ENCODE results near the gene RB1. TPM values are rescaled to one million over a fixed set of nuclear protein-coding genes. Genes with fewer than 3 reads are reported as not detected.

Gene RB1
- total and polyA plus RNA-seq, 3 experiments from 2014 or later = 16.8 to 38.9 (median 38.2) TPM

DNA sequence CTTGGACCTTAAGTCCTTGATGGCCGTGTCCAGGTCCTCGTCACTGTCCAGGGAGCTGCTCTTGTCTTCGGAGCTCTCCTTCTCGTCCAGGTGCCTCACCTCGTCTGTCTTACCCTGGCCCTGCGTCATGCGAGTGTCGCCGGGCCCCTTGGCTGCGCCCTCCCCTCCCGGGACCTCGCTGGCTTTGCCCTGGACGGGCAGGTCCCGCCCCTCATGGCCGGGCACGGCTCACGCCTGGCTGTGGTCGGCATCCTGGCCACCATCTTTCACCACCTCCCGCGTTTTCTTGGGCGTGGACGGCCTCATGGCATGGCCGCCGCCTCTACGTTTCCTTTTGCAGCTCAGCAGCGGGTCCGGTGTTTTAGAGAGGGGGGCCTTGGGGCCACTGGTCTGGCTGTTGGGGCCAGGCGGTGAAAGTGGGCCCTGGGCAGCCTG, 14.8 kb downstream of the RB1 start:
- Mint-ChIP-seq H3K4me3 (peak overlapping the region in 6 of 7 donors; percentile 79 to 86 (median 84)), H3K27ac (peak overlapping the region in 2 of 8 donors; percentile 30 to 75), H3K4me1 (peaks cover 16 to 40% (median 19%) of the 10 kb centered on the region in 3 donors), H3K36me3 (peaks cover 11 to 37% (median 20%) of the 10 kb centered on the region in 3 donors), H3K27me3 (peaks cover 0 to 3% of the 10 kb centered on the region in 2 donors), H3K9me3 (peaks cover 1 to 13% (median 7%) of the 10 kb centered on the region in 5 donors)
- no peaks in the 10 kb centered on the region for H3K27me3 ChIP-seq (ENCODE audit: insufficient read depth, low read length, poor library complexity, severe bottlenecking)
- H3K27ac ChIP-seq (ENCODE audit: low read depth, low read length) = no peak overlapping the region
- ChIA-PET POLR2A (interaction anchor here (0.5 to 0.6 kb wide), 2 partner anchors 39 to 262 kb away, joined by 3 read pairs; no protein-coding TSS in a partner anchor), CTCF (interaction anchor here (0.7 to 1.7 kb wide), 4 partner anchors 9 to 280 kb away, joined by 3 to 4 read pairs (median 4); partner anchors contain the start of gene NUDT15)
- peaks cover 4% of the 10 kb centered on the region for H3K4me1 ChIP-seq (ENCODE audit: insufficient read depth, low read length)
- no peaks in the 10 kb centered on the region for H3K9me3 ChIP-seq (ENCODE audit: low read length)
- H3K4me3 ChIP-seq (ENCODE audit: low read length) = peak overlapping the region; percentile 57
- H3K36me3 ChIP-seq (ENCODE audit: insufficient read depth, low read length) = no peaks in the 10 kb centered on the region
- peak in 1 of 5 donors; percentile 11 for DNase-seq

GRCh38 chr13:48318821-48319511, 15.4 kb downstream of the RB1 start:
- no peak overlapping the region for H3K27ac ChIP-seq (ENCODE audit: low read depth, low read length)
- Mint-ChIP-seq H3K4me3 (peak overlapping the region; percentile 79 to 92 (median 83)), H3K36me3 (peaks cover 11 to 35% (median 20%) of the 10 kb centered on the region in 3 donors), H3K27ac (peak overlapping the region in 7 of 8 donors; percentile 52 to 90 (median 77)), H3K4me1 (peaks cover 16 to 40% (median 17%) of the 10 kb centered on the region in 3 donors), H3K9me3 (peaks cover 1 to 13% (median 7%) of the 10 kb centered on the region in 5 donors), H3K27me3 (peaks cover 0 to 3% of the 10 kb centered on the region in 2 donors)
- no peaks in the 10 kb centered on the region for H3K9me3 ChIP-seq (ENCODE audit: low read length)
- peak in 2 of 5 donors; percentile 15 to 48 for DNase-seq
- no peaks in the 10 kb centered on the region for H3K36me3 ChIP-seq (ENCODE audit: insufficient read depth, low read length)
- peak overlapping the region; percentile 57 for H3K4me3 ChIP-seq (ENCODE audit: low read length)
- ChIA-PET CTCF (interaction anchor here (0.7 to 1.7 kb wide), 4 partner anchors 10 to 281 kb away, joined by 3 to 4 read pairs (median 4); partner anchors contain the start of gene NUDT15), POLR2A (interaction anchor here (0.6 kb wide), 1 partner anchor 261 kb away, joined by 3 read pairs; no protein-coding TSS in a partner anchor)
- H3K4me1 ChIP-seq (ENCODE audit: insufficient read depth, low read length) = peaks cover 4% of the 10 kb centered on the region
- no peaks in the 10 kb centered on the region for H3K27me3 ChIP-seq (ENCODE audit: insufficient read depth, low read length, poor library complexity, severe bottlenecking)

GRCh38 chr13:48319531-48320398, 16.2 kb downstream of the RB1 start:
- POLR2A ChIA-PET = interaction anchor here (1.0 kb wide), 1 partner anchor 9 kb away, joined by 3 read pairs; no protein-coding TSS in a partner anchor
- peaks cover 11 to 34% (median 20%) of the 10 kb centered on the region in 3 donors for H3K36me3 Mint-ChIP-seq
- H3K9me3 ChIP-seq (ENCODE audit: low read length) = no peaks in the 10 kb centered on the region
- peak overlapping the region; percentile 79 to 92 (median 83) for H3K4me3 Mint-ChIP-seq
- H3K4me3 ChIP-seq (ENCODE audit: low read length) = peak overlapping the region; percentile 57
- H3K27me3 ChIP-seq (ENCODE audit: insufficient read depth, low read length, poor library complexity, severe bottlenecking) = no peaks in the 10 kb centered on the region
- CTCF ChIA-PET = interaction anchor here (0.7 to 1.7 kb wide), 4 partner anchors 10 to 282 kb away, joined by 3 to 4 read pairs (median 3); partner anchors contain the start of gene NUDT15
- peaks cover 4% of the 10 kb centered on the region for H3K4me1 ChIP-seq (ENCODE audit: insufficient read depth, low read length)
- H3K4me1 Mint-ChIP-seq = peaks cover 16 to 42% (median 19%) of the 10 kb centered on the region in 3 donors
- peaks cover 1 to 13% (median 7%) of the 10 kb centered on the region in 5 donors for H3K9me3 Mint-ChIP-seq
- H3K36me3 ChIP-seq (ENCODE audit: insufficient read depth, low read length) = no peaks in the 10 kb centered on the region
- peaks cover 0 to 3% of the 10 kb centered on the region in 2 donors for H3K27me3 Mint-ChIP-seq
- no peak overlapping the region for H3K27ac ChIP-seq (ENCODE audit: low read depth, low read length)
- DNase-seq = peak in 1 of 5 donors; percentile 17
- H3K27ac Mint-ChIP-seq = peak overlapping the region in 6 of 8 donors; percentile 61 to 90 (median 79)

- ChIA-PET POLR2A (interaction anchor here (1.0 kb wide), 1 partner anchor 9 kb away, joined by 3 read pairs; no protein-coding TSS in a partner anchor), CTCF (interaction anchor here (0.7 to 1.2 kb wide), 3 partner anchors 11 to 19 kb away, joined by 3 read pairs; no protein-coding TSS in a partner anchor)
- Mint-ChIP-seq H3K27me3 (peaks cover 0 to 3% of the 10 kb centered on the region in 2 donors), H3K27ac (peak overlapping the region in 3 of 8 donors; percentile 50 to 63 (median 61)), H3K36me3 (peaks cover 11 to 35% (median 20%) of the 10 kb centered on the region in 3 donors), H3K4me3 (peak overlapping the region; percentile 79 to 92 (median 83)), H3K9me3 (peaks cover 1 to 13% (median 7%) of the 10 kb centered on the region in 5 donors), H3K4me1 (peaks cover 14 to 42% (median 18%) of the 10 kb centered on the region in 3 donors)
- Histone ChIP-seq H3K9me3 (ENCODE audit: low read length) (no peaks in the 10 kb centered on the region), H3K4me3 (ENCODE audit: low read length) (peak overlapping the region; percentile 57), H3K4me1 (ENCODE audit: insufficient read depth, low read length) (peaks cover under 1% of the 10 kb centered on the region), H3K27me3 (ENCODE audit: insufficient read depth, low read length, poor library complexity, severe bottlenecking) (no peaks in the 10 kb centered on the region), H3K27ac (ENCODE audit: low read depth, low read length) (no peak overlapping the region), H3K36me3 (ENCODE audit: insufficient read depth, low read length) (no peaks in the 10 kb centered on the region)
- DNase-seq = peak in 1 of 5 donors; percentile 21
Observed at GRCh38 chr13:48320399-48320790, 16.8 kb downstream of the RB1 start.

DNA sequence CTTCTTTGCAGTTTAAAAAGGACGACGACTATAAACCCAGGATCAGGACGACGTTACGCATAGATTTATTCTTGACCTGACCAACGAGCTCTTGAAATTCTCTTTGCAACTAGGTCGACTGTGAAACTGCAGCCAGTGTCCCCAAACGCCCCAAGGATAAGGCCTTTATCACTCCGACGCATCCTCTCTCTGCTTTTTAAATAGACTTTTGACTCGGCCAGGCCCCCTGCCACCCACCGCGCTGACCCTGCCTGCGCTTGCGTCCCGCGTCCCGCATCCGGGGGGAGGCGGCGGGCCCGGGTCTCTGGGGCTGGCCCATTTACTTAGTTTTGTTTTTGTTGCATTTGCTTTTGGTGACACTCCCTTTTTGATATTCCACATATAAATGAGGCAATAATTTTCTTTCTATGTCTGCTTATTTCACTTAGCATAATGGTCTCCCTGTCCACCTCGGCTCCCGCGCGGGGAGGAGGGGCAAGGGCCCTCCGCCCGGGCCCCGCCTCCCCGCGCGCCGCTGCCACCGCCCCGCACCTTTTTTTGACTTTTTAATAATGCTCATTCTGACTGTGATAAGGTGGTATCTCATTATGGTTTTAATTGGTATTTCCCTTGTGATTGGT, 17.4 kb downstream of the RB1 start:
- peaks cover 13 to 32% (median 20%) of the 10 kb centered on the region in 3 donors for H3K36me3 Mint-ChIP-seq
- DNase-seq = no peak
- ChIA-PET POLR2A (no interaction called here), CTCF (interaction anchor here (0.7 to 1.2 kb wide), 3 partner anchors 12 to 19 kb away, joined by 3 read pairs; no protein-coding TSS in a partner anchor)
- peaks cover 13 to 37% (median 14%) of the 10 kb centered on the region in 3 donors for H3K4me1 Mint-ChIP-seq
- Histone ChIP-seq H3K27me3 (ENCODE audit: insufficient read depth, low read length, poor library complexity, severe bottlenecking) (no peaks in the 10 kb centered on the region), H3K27ac (ENCODE audit: low read depth, low read length) (no peak overlapping the region), H3K4me1 (ENCODE audit: insufficient read depth, low read length) (no peaks in the 10 kb centered on the region), H3K36me3 (ENCODE audit: insufficient read depth, low read length) (no peaks in the 10 kb centered on the region), H3K9me3 (ENCODE audit: low read length) (no peaks in the 10 kb centered on the region), H3K4me3 (ENCODE audit: low read length) (peak overlapping the region; percentile 57)
- peak overlapping the region; percentile 79 to 92 (median 83) for H3K4me3 Mint-ChIP-seq
- peak overlapping the region in 4 of 8 donors; percentile 40 to 84 (median 60) for H3K27ac Mint-ChIP-seq
- H3K9me3 Mint-ChIP-seq = peaks cover 1 to 13% (median 7%) of the 10 kb centered on the region in 5 donors
- H3K27me3 Mint-ChIP-seq = peaks cover 0 to 3% of the 10 kb centered on the region in 2 donors

DNA sequence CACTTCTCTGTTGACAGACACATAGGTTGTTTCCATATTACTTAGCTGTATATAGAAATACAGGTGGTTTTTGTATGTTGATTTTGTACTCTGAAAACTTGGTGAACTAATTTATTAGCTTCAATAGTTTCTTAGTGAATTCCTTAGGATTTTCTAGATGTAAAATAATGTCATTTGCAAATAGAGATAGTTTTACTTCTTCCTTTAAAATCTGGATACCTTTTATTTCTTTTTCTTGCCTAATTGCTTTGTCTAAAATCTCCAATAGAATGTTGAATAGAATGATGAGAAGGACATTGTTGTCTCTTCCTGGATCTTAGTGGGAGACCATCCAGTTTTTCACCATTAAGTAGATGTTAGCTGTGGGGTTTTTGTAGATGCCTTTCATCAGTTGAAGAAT, 18.7 kb downstream of the RB1 start:
- peaks cover 0 to 3% of the 10 kb centered on the region in 2 donors for H3K27me3 Mint-ChIP-seq
- Histone ChIP-seq H3K4me1 (ENCODE audit: insufficient read depth, low read length) (no peaks in the 10 kb centered on the region), H3K27ac (ENCODE audit: low read depth, low read length) (no peak overlapping the region), H3K4me3 (ENCODE audit: low read length) (no peak overlapping the region), H3K27me3 (ENCODE audit: insufficient read depth, low read length, poor library complexity, severe bottlenecking) (no peaks in the 10 kb centered on the region), H3K9me3 (ENCODE audit: low read length) (no peaks in the 10 kb centered on the region), H3K36me3 (ENCODE audit: insufficient read depth, low read length) (no peaks in the 10 kb centered on the region)
- peaks cover 10 to 25% (median 15%) of the 10 kb centered on the region in 3 donors for H3K36me3 Mint-ChIP-seq
- H3K4me1 Mint-ChIP-seq = peaks cover 13 to 37% (median 14%) of the 10 kb centered on the region in 3 donors
- H3K9me3 Mint-ChIP-seq = peaks cover 1 to 13% (median 7%) of the 10 kb centered on the region in 5 donors
- POLR2A ChIA-PET = no interaction called here
- peak overlapping the region in 3 of 7 donors; percentile 12 to 82 (median 26) for H3K4me3 Mint-ChIP-seq
- H3K27ac Mint-ChIP-seq = no peak overlapping the region
- CTCF ChIA-PET = no interaction called here
- no peak for DNase-seq

DNA sequence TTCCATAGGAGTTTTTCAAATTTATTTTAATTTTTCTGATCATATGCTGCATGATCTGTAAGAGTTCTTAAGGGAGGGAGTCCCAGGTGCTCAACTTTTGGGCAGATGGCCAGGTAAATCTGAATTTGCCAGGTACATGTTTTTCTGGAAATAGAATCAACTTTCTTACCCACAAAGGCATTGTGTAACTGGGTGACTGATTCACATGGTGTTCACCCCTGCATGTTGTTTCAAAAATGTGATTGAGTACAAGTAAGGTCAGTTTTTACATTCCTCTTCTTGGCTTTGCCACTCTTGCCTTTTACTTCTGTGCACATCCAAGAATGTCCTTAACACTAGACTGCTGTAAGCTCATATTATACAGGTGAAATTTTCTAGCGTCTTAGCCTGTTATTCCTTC, 30.4 kb downstream of the RB1 start:
- H3K9me3 ChIP-seq (ENCODE audit: low read length) = no peaks in the 10 kb centered on the region
- DNase-seq = no peak
- H3K27ac ChIP-seq (ENCODE audit: low read depth, low read length) = no peak overlapping the region
- Mint-ChIP-seq H3K4me3 (no peak overlapping the region), H3K27ac (peak overlapping the region in 1 of 8 donors; percentile 10), H3K27me3 (peaks cover 0 to 2% of the 10 kb centered on the region in 2 donors), H3K9me3 (no peaks in the 10 kb centered on the region), H3K4me1 (peaks cover 4 to 17% (median 16%) of the 10 kb centered on the region in 3 donors), H3K36me3 (peaks cover 0 to 9% (median 5%) of the 10 kb centered on the region in 3 donors)
- no peaks in the 10 kb centered on the region for H3K4me1 ChIP-seq (ENCODE audit: insufficient read depth, low read length)
- no peaks in the 10 kb centered on the region for H3K36me3 ChIP-seq (ENCODE audit: insufficient read depth, low read length)
- ChIA-PET POLR2A (interaction anchor here (0.6 to 1.8 kb wide), 2 partner anchors 67 to 246 kb away, joined by 3 to 4 read pairs; no protein-coding TSS in a partner anchor), CTCF (interaction anchor here (0.9 to 5.3 kb wide), 12 partner anchors 13 to 435 kb away, joined by 3 to 67 read pairs (median 5); partner anchors contain the start of gene MED4)
- no peak overlapping the region for H3K4me3 ChIP-seq (ENCODE audit: low read length)
- H3K27me3 ChIP-seq (ENCODE audit: insufficient read depth, low read length, poor library complexity, severe bottlenecking) = no peaks in the 10 kb centered on the region
